Brain microvascular endothelial cell (primary cell): ENCODE measurements around the gene BTBD17.

Experiments used
- DNase-seq: peaks from one replicate; pipeline ENCODE4 v3.0.0-alpha.2; 2020
- H3K27ac ChIP-seq: fragments of 250-450 bp; sonication (Bioruptor Pico); 2 replicates; pipeline ENCODE4 v1.5.1; 2020; ENCODE audit warnings: mild to moderate bottlenecking, moderate library complexity
- H3K27me3 ChIP-seq: fragments of 250-450 bp; sonication (Bioruptor Pico); replicated peaks from 2 replicates; pipeline ENCODE4 v1.5.1; 2020; ENCODE audit warnings: mild to moderate bottlenecking
- H3K36me3 ChIP-seq: fragments of 250-450 bp; sonication (Bioruptor Pico); replicated peaks from 2 replicates; pipeline ENCODE4 v1.5.1; 2020; ENCODE audit warnings: mild to moderate bottlenecking
- H3K4me3 ChIP-seq: 2 replicates; pipeline ENCODE4 v1.5.1; 2011; ENCODE audit warnings: low read depth, mild to moderate bottlenecking, control low read depth, low read length, moderate library complexity
- in situ Hi-C: cut with HindIII; loops from 2 replicates; pipeline ENCODE4 v1.10.0; 2017; ENCODE audit warnings: low sequenced_read_pairs, low pct_ligation_motif_present
- TF ChIP-seq, protein P1 (sequence below): IDR thresholded peaks from 2 replicates; pipeline ENCODE4 v1.5.1; 2011; ENCODE audit warnings: low read depth, mild to moderate bottlenecking, moderate library complexity, low read length, control low read depth, inconsistent platforms; ENCODE audit errors: missing control alignments

The BTBD17 gene

GRCh38 chr17:74328487-74328886, 33.2 kb downstream of the BTBD17 start:
- Histone ChIP-seq H3K36me3 (no peaks in the 10 kb centered on the region), H3K27ac (no peak overlapping the region), H3K4me3 (no peak overlapping the region), H3K27me3 (peaks cover 8% of the 10 kb centered on the region)
- in situ Hi-C loops, result no loop called here
- DNase-seq, result no peak
- TF ChIP-seq, protein P1, sequence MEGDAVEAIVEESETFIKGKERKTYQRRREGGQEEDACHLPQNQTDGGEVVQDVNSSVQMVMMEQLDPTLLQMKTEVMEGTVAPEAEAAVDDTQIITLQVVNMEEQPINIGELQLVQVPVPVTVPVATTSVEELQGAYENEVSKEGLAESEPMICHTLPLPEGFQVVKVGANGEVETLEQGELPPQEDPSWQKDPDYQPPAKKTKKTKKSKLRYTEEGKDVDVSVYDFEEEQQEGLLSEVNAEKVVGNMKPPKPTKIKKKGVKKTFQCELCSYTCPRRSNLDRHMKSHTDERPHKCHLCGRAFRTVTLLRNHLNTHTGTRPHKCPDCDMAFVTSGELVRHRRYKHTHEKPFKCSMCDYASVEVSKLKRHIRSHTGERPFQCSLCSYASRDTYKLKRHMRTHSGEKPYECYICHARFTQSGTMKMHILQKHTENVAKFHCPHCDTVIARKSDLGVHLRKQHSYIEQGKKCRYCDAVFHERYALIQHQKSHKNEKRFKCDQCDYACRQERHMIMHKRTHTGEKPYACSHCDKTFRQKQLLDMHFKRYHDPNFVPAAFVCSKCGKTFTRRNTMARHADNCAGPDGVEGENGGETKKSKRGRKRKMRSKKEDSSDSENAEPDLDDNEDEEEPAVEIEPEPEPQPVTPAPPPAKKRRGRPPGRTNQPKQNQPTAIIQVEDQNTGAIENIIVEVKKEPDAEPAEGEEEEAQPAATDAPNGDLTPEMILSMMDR, result no peak

- Histone ChIP-seq H3K27ac (no peak overlapping the region), H3K27me3 (peaks cover 8% of the 10 kb centered on the region), H3K4me3 (no peak overlapping the region), H3K36me3 (no peaks in the 10 kb centered on the region)
- no peak for DNase-seq
- in situ Hi-C loops, result no loop called here
- TF ChIP-seq, protein P1, result no peak
Measured at GRCh38 chr17:74326506-74326905, 35.2 kb downstream of the BTBD17 start.

GRCh38 chr17:74325743-74326379, 35.8 kb downstream of the BTBD17 start, which contains the start of gene KIF19:
Gene KIF19, plus strand, starts transcription at chr17:74326226. Its CDS starts 124 bp downstream, at chr17:74326350.
- in situ Hi-C loops, result no loop called here
- H3K27me3 ChIP-seq, result peaks cover 8% of the 10 kb centered on the region
- no peak within 1 kb of the TSS for H3K4me3 ChIP-seq
- no peak within 1 kb of the TSS for H3K27ac ChIP-seq
- DNase-seq, result no peak
- TF ChIP-seq, protein P1, result no peak
- no peaks in the 10 kb centered on the region for H3K36me3 ChIP-seq

- peaks cover 8% of the 10 kb centered on the region for H3K27me3 ChIP-seq
- H3K36me3 ChIP-seq, result no peaks in the 10 kb centered on the region
- in situ Hi-C loops, result no loop called here
- no peak overlapping the region for H3K27ac ChIP-seq
- no peak for DNase-seq
- no peak overlapping the region for H3K4me3 ChIP-seq
- TF ChIP-seq, protein P1, result no peak
Measured at GRCh38 chr17:74325376-74325742, 36.3 kb downstream of the BTBD17 start.

GRCh38 chr17:74324521-74324920, 37.1 kb downstream of the BTBD17 start:
- no peak for DNase-seq
- H3K36me3 ChIP-seq, result no peaks in the 10 kb centered on the region
- TF ChIP-seq, protein P1, result no peak
- H3K27ac ChIP-seq, result no peak overlapping the region
- no peak overlapping the region for H3K4me3 ChIP-seq
- peaks cover 8% of the 10 kb centered on the region for H3K27me3 ChIP-seq
- in situ Hi-C loops, result no loop called here

DNA sequence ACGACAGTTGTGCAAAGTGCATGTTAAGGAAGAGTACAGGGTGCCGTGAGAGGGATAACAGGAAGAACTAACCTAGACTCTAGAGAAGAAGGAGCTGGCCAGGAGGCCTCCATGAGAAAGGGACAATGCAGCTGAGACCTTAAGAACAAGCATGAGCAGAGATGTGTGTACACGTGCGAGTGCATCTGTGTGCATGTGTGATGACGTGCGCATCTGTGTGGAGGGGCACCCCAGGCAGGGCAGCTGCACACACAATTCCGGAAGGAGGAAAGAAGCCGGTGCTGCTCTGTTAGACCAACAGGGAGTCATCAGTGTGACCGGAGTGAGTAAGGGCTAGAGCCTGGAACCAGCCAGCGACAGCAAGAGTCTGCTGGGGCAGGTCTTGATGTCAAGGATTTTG, 43.3 kb downstream of the BTBD17 start:
- TF ChIP-seq, protein P1, result no peak

More for the DNA sequence above, 43.3 kb downstream of the BTBD17 start:
- Histone ChIP-seq H3K27ac (no peak overlapping the region), H3K27me3 (no peaks in the 10 kb centered on the region), H3K4me3 (no peak overlapping the region), H3K36me3 (no peaks in the 10 kb centered on the region)
- in situ Hi-C loops, result no loop called here
- DNase-seq, result no peak
